GM12865 (cell line): ENCODE results near the gene IZUMO2.
A peak's percentile ranks its signal among the peaks of the same experiment; 100 is the strongest.

Experiments used
- DNase-seq: peaks from one replicate; pipeline ENCODE4 v3.0.0; 2010; ENCODE audit warnings: low read depth
- H3K4me3 ChIP-seq: 2 replicates; pipeline ENCODE4 v1.5.1; 2011; ENCODE audit warnings: mild to moderate bottlenecking, low read depth, low read length, control low read depth
- CTCF ChIP-seq: IDR thresholded peaks from 2 replicates; pipeline ENCODE4 v1.5.1; 2011; ENCODE audit warnings: low read length, control low read depth, low read depth, inconsistent platforms; ENCODE audit not compliant: insufficient read depth; ENCODE audit errors: missing control alignments

The IZUMO2 gene

GRCh38 chr19:50159078-50159477 lies 4.0 kb downstream of the IZUMO2 start:
- DNase-seq, result no peak
- TF ChIP-seq CTCF, result no peak
- H3K4me3 ChIP-seq, result no peak overlapping the region

- no peak overlapping the region for H3K4me3 ChIP-seq
- TF ChIP-seq CTCF, result no peak
- DNase-seq, result no peak
Measured at GRCh38 chr19:50158577-50158976, 4.5 kb downstream of the IZUMO2 start.

GRCh38 chr19:50155520-50156109 lies 7.5 kb downstream of the IZUMO2 start:
- no peak overlapping the region for H3K4me3 ChIP-seq
- no peak for DNase-seq

GRCh38 chr19:50154529-50154928 lies 8.6 kb downstream of the IZUMO2 start:
- TF ChIP-seq CTCF, result no peak
- DNase-seq, result no peak
- no peak overlapping the region for H3K4me3 ChIP-seq

More at GRCh38 chr19:50155520-50156109, 7.5 kb downstream of the IZUMO2 start:
- TF ChIP-seq CTCF, result peak; percentile 28

GRCh38 chr19:50152578-50152977 lies 10.5 kb downstream of the IZUMO2 start:
- no peak overlapping the region for H3K4me3 ChIP-seq
- TF ChIP-seq CTCF, result no peak
- DNase-seq, result no peak

GRCh38 chr19:50148528-50148927 lies 14.6 kb downstream of the IZUMO2 start:
- H3K4me3 ChIP-seq, result no peak overlapping the region
- no peak for DNase-seq
- TF ChIP-seq CTCF, result no peak
